ENCODE results near the gene MVD.
A peak's percentile ranks its signal among the peaks of the same experiment; 100 is the strongest.

DNA sequence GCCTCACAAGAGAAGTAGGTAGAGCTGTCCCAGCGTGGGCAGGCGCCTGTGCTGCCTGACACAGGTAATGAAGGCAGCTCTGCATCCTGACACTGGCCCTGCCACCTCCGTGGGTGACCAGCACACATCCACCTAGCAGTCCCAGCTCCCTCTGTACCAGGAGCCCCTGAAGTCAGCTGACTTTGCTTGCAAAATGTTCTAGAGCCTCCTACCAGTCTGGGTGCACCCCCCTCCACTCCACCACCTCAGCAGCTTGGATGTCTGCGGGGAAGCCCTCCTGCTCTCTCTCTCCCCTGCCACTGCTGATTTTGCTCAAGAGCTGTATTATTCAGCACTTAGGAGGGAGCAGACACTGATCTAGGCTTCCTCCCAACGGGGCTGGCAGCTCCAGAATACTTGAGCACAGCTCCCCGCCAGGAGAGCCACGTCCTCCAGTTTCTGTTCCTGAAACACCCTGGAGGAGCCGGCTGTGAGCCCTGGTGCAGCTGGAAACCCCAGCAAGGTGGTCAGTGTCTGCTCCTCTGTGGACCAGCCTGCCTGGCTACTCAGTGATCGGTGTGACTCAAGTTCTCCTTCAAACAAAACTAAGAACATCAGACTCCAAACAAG is 42.3 kb upstream of the MVD start:
- peak in 1 of 3 donors; percentile 33 for TF ChIP-seq POLR2A (IDR thresholded peaks at IDR 0.05)
- peak; percentile 28 to 68 (median 54) for TF ChIP-seq POLR2AphosphoS5 (IDR thresholded peaks at IDR 0.05)

All from spleen (tissue), 3 donors.